KMS-11 (cell line): Measurements from ENCODE around the gene CDC25C.

Experiments
- H2AFZ ChIP-seq: fragments of 200-600 bp; sonication (generic); 2 replicates; pipeline ENCODE4 v1.6.1; 2016; ENCODE audit warnings: antibody characterized with exemption, mixed run types, low read depth
- H3K27ac ChIP-seq: fragments of 200-600 bp; sonication (generic); 2 replicates; pipeline ENCODE4 v1.6.1; 2016; ENCODE audit warnings: mild to moderate bottlenecking, mixed run types
- H3K27me3 ChIP-seq: fragments of 200-600 bp; sonication (generic); 2 replicates; pipeline ENCODE4 v1.6.1; 2017; ENCODE audit warnings: mild to moderate bottlenecking, low read depth, mixed run types, moderate library complexity; ENCODE audit not compliant: insufficient read depth
- H3K36me3 ChIP-seq: fragments of 200-600 bp; sonication (generic); 2 replicates; pipeline ENCODE4 v1.6.1; 2017; ENCODE audit warnings: mild to moderate bottlenecking, mixed run types; ENCODE audit not compliant: insufficient read depth
- H3K4me1 ChIP-seq: fragments of 200-600 bp; sonication (generic); 2 replicates; pipeline ENCODE4 v1.6.1; 2016; ENCODE audit warnings: mild to moderate bottlenecking, low read depth, mixed run types; ENCODE audit not compliant: poor library complexity, severe bottlenecking
- H3K4me2 ChIP-seq: fragments of 200-600 bp; sonication (generic); 2 replicates; pipeline ENCODE4 v1.7.0; 2016; ENCODE audit warnings: mild to moderate bottlenecking, mixed run types
- H3K4me3 ChIP-seq: fragments of 200-600 bp; sonication (generic); IDR thresholded peaks from 2 replicates; pipeline ENCODE4 v1.6.1; 2017; ENCODE audit warnings: low read depth, low read length, mixed read lengths; ENCODE audit not compliant: insufficient read depth
- H3K79me2 ChIP-seq: fragments of 200-600 bp; sonication (generic); 2 replicates; pipeline ENCODE4 v1.6.1; 2016; ENCODE audit warnings: low read depth, mixed run types; ENCODE audit not compliant: insufficient read depth
- H3K9ac ChIP-seq: fragments of 200-600 bp; sonication (generic); 2 replicates; pipeline ENCODE4 v1.6.1; 2016; ENCODE audit warnings: mild to moderate bottlenecking, mixed run types
- H4K20me1 ChIP-seq: fragments of 200-600 bp; sonication (generic); 2 replicates; pipeline ENCODE4 v1.6.1; 2016; ENCODE audit warnings: mild to moderate bottlenecking, mixed run types; ENCODE audit not compliant: insufficient read depth
- TF ChIP-seq, protein P1 (sequence below): fragments of 200-600 bp; sonication (generic); conservative IDR thresholded peaks from 2 replicates; pipeline ENCODE4 v1.6.1; 2017; ENCODE audit warnings: low read depth, mild to moderate bottlenecking, antibody characterized with exemption, low read length, moderate library complexity, mixed read lengths

The CDC25C gene

DNA sequence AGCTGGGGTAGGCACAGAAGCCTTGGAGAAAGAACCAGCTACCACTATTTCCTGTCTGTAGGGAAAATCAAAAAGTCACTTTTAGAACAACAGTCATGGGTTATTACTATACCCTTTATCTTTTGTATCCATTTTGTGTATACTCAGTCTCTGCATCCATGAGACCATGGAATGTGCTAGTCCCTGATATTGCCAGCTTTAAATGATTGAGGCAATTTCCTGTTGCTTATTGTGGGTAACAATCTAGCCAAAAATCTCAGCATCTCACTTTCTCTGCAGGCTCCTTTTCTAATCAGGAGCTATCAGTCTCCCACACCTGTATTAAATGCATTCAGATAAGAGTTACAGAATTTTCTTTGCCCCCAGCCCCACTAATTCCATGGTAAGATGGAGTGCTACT, 19.9 kb upstream of the CDC25C start:
- H3K27me3 ChIP-seq, result no peaks in the 10 kb centered on the region
- peaks cover 21% of the 10 kb centered on the region for H3K4me1 ChIP-seq
- no peak overlapping the region for H3K4me3 ChIP-seq
- H3K4me2 ChIP-seq, result no peak overlapping the region
- H3K79me2 ChIP-seq, result peaks cover 36% of the 10 kb centered on the region
- no peak overlapping the region for H3K27ac ChIP-seq
- no peaks in the 10 kb centered on the region for H4K20me1 ChIP-seq
- H2AFZ ChIP-seq, result no peak overlapping the region
- TF ChIP-seq, protein P1, sequence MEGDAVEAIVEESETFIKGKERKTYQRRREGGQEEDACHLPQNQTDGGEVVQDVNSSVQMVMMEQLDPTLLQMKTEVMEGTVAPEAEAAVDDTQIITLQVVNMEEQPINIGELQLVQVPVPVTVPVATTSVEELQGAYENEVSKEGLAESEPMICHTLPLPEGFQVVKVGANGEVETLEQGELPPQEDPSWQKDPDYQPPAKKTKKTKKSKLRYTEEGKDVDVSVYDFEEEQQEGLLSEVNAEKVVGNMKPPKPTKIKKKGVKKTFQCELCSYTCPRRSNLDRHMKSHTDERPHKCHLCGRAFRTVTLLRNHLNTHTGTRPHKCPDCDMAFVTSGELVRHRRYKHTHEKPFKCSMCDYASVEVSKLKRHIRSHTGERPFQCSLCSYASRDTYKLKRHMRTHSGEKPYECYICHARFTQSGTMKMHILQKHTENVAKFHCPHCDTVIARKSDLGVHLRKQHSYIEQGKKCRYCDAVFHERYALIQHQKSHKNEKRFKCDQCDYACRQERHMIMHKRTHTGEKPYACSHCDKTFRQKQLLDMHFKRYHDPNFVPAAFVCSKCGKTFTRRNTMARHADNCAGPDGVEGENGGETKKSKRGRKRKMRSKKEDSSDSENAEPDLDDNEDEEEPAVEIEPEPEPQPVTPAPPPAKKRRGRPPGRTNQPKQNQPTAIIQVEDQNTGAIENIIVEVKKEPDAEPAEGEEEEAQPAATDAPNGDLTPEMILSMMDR, result no peak
- H3K9ac ChIP-seq, result no peak overlapping the region
- H3K36me3 ChIP-seq, result no peaks in the 10 kb centered on the region

DNA sequence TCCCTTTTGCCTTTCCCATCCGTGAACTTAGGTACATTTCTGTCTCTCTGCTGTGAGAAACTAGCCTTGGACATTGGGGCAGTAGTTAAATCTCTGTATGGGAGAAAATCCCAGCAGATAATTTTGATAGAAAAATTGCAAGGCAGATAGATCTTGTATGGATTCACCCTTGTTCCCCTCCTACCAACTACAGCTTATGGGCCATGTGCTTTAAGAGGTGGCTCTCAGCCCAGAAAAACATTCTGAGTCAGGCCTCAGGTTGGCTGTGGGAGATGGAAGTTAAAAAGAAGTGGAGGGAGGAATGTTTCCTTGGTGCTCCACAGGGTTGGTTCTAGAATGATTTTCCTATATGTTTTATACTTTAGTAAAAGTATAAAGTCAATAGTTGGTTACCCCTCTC, 19.5 kb upstream of the CDC25C start:
- H3K4me3 ChIP-seq, result no peak overlapping the region
- peaks cover 17% of the 10 kb centered on the region for H3K4me1 ChIP-seq
- no peak overlapping the region for H3K4me2 ChIP-seq
- H2AFZ ChIP-seq, result no peak overlapping the region
- H3K27me3 ChIP-seq, result no peaks in the 10 kb centered on the region
- peaks cover 31% of the 10 kb centered on the region for H3K79me2 ChIP-seq
- TF ChIP-seq, protein P1, result no peak
- peaks cover 1% of the 10 kb centered on the region; the same call in 1 of the 2 replicates for H3K36me3 ChIP-seq
- no peak overlapping the region for H3K9ac ChIP-seq
- H4K20me1 ChIP-seq, result no peaks in the 10 kb centered on the region
- no peak overlapping the region for H3K27ac ChIP-seq

DNA sequence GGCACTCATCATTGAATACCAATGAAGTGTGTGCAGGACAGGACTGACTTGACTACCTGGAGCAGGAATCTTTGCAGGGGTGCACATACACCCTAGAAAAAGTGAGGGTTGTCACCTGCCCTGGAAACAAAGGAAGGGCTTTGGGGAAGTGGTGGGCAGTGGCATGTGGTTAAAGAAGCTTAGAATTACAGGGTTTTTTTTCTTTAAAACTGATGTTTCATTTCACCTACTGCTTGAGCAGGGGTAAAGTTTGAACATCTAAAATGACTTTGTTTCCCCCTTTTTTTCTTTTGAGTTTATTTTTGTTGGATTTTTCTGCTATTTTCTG, 18.9 kb upstream of the CDC25C start:
- H2AFZ ChIP-seq, result no peak overlapping the region
- peaks cover 12% of the 10 kb centered on the region for H3K4me1 ChIP-seq
- H3K4me2 ChIP-seq, result no peak overlapping the region
- peaks cover 5% of the 10 kb centered on the region; the same call in 1 of the 2 replicates for H3K36me3 ChIP-seq
- no peak overlapping the region for H3K4me3 ChIP-seq
- no peak overlapping the region for H3K9ac ChIP-seq
- TF ChIP-seq, protein P1, result no peak
- H3K27me3 ChIP-seq, result no peaks in the 10 kb centered on the region
- no peaks in the 10 kb centered on the region for H4K20me1 ChIP-seq
- no peak overlapping the region for H3K27ac ChIP-seq
- H3K79me2 ChIP-seq, result peaks cover 26% of the 10 kb centered on the region

DNA sequence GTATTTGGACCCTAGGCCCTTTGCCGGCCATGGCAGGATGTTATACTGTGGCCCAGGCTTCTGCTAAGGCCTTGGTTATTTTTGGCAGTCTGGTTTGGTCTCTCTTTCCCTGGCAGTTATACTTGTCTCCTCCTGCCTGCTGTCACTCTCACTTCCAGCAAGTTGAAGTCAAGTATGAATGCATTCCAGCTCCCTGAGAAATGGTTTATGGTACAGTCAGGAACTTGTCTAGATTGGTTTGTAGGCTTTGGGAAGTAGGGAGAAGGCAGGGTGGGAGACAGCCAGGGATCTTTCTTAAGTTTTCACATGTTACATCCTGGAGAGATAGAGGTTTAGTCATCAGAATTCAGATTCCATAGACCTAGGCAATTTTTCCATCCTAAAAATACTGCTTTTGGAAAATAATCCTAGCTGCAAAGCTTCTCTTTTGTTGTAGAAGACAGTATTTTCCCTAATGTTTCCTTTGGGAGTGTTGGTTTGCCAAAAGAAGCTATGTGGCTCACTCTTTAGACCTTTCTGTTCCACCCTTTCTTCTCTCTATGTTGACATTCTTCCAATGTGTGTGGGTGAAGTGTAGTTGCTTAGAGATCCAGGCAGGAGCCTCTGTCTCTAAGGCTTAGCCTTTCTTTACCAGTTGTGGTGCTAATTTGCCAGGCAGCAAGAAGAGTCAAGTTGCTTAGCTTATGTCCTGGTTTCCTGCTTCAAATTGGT, 18.4 kb upstream of the CDC25C start:
- Histone ChIP-seq H2AFZ (no peak overlapping the region), H3K79me2 (peaks cover 21% of the 10 kb centered on the region), H4K20me1 (no peaks in the 10 kb centered on the region), H3K4me3 (no peak overlapping the region), H3K4me2 (no peak overlapping the region), H3K9ac (no peak overlapping the region), H3K4me1 (peaks cover 7% of the 10 kb centered on the region), H3K27ac (no peak overlapping the region), H3K36me3 (peaks cover 5% of the 10 kb centered on the region; the same call in 1 of the 2 replicates), H3K27me3 (no peaks in the 10 kb centered on the region)
- TF ChIP-seq, protein P1, result no peak
